NCI-H774 (cell line): ENCODE measurements around the gene TREML1.
"Not testable (repeated sequence)": the region's sequence is repeated elsewhere in the genome, so short reads cannot be mapped to it uniquely, and the experiment has no call there.

Experiments
- DNase-seq: peaks from one replicate; lab custom pipeline; 2025; lab: John Stamatoyannopoulos, UW

Gene TREML1

GRCh38 chr6:41153992-41154625 is at the start of gene TREML1:
Gene TREML1, minus strand, starts transcription at chr6:41154347. Its CDS starts 59 bp downstream, at chr6:41154288.
- DNase-seq: no peak

GRCh38 chr6:41201764-41202173 is 47.6 kb upstream of the TREML1 start:
- DNase-seq: no peak

DNA sequence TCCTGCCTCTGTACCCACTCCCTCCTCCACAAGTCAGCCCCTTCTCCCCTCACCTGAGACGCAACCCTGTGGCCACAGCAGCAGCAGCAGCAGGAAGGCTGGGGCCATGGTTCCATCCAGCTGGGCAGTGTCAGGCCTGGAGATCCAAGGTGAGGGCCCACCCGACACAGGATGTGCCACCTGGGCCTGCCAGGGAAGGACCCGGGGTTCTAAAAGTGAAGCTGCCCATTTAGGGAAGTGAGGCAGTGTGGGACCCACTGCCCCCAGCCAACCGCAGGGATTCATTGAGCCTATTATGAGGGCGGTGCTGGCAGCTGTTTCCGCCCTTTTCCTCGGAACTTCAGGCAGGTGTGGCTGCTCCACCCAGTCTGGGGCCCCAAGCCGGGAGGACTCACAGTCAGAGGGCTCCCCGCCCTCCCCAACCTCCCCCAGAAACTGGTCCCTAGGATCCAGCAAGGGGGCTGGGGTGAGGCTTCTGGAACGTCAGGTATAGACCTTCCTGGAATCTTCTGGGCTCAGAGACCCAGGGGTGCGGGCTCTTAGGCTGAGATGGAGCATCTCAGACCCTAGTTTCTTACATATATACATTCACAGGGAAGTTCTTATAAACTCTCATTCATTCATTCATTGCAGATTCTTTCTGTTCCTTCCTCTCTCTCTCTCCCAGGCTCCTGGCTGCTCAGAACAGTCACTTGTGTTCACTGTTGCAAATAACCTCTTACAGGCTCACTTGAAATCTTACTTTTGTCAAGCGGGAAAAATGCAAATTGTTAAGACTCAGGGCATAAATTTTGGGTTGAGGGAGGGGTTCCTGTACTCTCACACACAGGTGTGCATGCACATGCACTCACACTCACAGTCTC is 47.0 kb upstream of the TREML1 start, which contains the start of gene TREML2:
Gene TREML2 (minus strand): TSS at position 249 of the 863 bp plus-strand sequence. CDS start 141 bp downstream, at position 108.
- DNase-seq: no peak

DNA sequence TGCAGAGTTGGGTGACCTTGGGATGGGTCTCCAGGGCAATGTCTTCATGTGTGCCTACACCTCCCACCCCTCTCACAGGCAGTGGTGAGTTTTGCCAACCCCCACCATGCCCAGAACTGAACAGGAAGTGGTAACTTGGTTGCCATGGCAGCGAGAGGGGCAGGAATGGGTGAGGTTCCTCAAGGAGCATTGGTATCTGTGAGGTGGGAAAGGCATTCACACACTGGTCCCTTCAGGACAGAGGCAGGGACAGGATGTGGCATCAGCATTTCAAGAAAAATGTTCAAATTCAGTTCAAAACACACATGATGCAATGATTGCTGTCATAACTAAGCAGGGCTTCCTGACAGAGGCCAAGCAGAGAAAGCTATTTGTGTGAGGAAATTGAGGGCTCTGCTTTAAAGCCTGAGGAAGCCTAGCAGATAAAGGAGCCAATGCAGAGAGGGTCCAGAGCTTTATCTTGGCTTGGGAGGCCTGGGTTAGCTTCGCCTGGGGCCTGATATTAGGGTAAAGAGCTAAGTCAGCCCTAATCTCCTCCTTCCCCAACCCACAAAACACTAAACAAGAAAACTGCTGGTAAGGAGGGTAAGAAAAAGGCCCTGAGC is 46.3 kb upstream of the TREML1 start:
- no peak for DNase-seq

GRCh38 chr6:41199552-41200246 is 45.6 kb upstream of the TREML1 start:
- DNase-seq: no peak

- DNase-seq: no peak
These were observed 43.1 kb upstream of the TREML1 start for GRCh38 chr6:41197234-41197633.

GRCh38 chr6:41194386-41194785 is 40.2 kb upstream of the TREML1 start:
- DNase-seq: no peak

DNA sequence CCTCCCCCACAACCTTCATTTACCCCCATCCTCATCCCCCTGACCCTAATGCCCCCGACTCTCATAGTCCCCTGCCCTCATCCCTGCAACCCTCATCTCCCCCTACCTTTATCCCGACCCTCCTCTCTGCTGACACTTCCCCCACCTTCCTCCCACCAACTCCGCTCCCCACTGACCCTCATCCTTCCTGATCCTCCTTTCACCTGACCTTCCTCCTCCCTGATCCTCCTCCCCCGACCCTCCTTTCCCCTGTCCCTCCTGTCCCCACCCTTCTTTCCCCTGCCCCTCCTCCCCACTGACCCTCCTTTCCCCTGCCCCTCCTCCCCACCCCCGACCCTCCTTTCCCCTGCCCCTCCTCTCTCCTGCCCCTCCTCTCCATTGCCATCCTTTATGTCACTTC is 39.7 kb upstream of the TREML1 start:
- DNase-seq: no peak

- DNase-seq: no peak
These were observed 39.1 kb upstream of the TREML1 start for GRCh38 chr6:41193171-41193734.

DNA sequence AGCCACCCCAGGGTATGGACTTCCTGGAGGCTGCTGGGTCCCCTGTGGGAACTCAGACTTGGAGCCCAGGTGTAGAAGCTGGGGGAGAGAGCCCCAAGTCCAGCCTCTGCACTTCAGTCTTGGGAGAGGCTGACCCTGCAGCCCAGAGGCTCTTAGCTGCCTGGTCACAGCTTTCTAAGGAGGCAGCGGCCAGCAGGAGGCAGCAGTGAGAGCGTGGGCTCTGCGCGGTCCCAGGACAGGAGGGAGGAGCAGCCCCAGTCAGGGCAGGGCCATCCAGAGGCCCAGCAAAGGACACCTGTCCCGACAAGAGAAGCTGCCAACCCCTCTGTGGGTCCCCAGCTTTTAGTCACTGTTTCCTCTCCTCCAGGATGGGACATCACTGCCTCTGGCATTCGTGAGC is 37.4 kb upstream of the TREML1 start:
- DNase-seq: no peak

DNA sequence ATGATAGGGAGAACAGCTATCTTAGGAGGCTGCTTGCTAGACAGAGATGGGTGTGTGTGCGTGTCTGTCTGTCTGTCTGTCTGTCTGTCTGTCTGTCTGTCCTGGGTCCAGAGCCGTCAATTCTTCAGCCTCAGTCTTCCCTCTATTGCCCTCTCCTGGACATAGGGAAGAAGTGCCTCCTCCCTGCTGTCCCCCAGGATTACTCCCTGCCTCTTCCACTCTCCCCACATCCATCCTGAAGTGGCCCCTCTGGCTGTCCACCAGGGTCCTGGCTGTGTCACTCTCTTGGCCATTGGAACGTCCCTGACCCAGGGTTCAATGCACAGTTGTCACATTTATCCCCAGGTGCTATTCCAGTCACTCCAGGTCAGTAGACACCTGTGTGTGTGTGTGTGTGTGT is 36.6 kb upstream of the TREML1 start:
- DNase-seq: no peak

DNA sequence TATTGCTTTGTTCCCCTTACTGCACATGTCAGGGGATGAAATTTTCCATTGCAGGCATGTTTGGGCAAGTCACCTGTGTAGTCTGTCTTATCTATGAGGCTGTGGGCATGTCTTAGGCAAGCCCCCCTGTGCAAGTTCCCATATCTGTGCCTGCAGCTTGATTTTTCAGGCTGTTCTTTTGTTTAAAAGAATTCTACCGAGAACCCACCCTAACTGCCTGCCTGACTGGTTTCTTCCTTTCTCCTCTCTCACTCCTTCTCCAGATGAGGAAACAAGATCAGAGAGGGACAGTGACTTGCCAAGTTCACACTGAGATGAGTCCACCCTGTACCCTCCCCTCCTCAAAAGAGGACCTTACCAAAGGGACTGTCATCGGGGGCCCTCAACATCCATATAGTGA is 35.8 kb upstream of the TREML1 start:
- no peak for DNase-seq

GRCh38 chr6:41189046-41189445 is 34.9 kb upstream of the TREML1 start:
- not testable (repeated sequence) for DNase-seq

- peak; percentile 41 for DNase-seq
These were observed 34.1 kb upstream of the TREML1 start for GRCh38 chr6:41187924-41188886.

- no peak for DNase-seq
These were observed 31.9 kb upstream of the TREML1 start for GRCh38 chr6:41186031-41186562.

DNA sequence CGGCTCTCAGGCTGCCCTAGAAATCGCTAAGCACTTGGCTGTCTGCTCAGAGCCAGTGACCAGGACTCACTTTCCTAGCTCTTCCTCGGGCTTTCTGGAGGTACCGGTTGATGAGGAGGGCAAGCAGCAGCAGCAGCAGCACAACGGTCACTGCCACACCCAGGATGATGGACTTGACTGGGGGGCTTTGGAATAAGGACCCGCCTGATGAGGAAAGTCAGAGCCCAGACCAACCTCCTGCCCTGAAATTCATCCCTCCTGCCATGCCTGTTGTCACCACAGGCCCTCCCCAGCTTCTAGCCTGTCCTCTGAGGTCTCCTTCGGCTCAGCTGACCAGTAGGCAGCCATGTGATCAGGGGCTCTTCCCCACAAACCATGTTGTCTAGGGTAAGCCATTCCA is 30.6 kb upstream of the TREML1 start:
- DNase-seq: no peak

GRCh38 chr6:41182069-41183034 is 28.2 kb upstream of the TREML1 start:
- DNase-seq: peak; percentile 1

DNA sequence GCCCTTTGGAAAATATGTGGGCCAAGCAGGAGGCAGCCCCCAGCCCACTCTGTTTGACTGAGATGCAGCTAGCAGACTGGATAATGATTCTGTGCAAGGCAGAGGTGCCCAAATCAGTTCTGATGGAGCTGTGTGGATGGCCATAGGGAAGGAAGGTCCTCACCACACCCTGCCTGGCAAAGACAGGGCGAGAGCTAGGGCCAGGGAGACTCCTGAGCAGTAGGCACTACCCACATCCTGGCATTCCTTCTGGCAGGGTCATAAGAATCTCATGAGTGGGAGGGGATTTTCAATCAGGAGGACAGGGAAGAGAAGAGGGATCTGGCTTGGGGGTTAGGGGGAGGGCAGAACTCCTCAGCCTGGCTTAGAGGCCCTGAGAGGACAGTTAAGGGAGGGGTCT is 27.4 kb upstream of the TREML1 start:
- no peak for DNase-seq

GRCh38 chr6:41179163-41179562 is 25.0 kb upstream of the TREML1 start:
- no peak for DNase-seq
